ENCODE measurements around the gene CLRN2.

DNA sequence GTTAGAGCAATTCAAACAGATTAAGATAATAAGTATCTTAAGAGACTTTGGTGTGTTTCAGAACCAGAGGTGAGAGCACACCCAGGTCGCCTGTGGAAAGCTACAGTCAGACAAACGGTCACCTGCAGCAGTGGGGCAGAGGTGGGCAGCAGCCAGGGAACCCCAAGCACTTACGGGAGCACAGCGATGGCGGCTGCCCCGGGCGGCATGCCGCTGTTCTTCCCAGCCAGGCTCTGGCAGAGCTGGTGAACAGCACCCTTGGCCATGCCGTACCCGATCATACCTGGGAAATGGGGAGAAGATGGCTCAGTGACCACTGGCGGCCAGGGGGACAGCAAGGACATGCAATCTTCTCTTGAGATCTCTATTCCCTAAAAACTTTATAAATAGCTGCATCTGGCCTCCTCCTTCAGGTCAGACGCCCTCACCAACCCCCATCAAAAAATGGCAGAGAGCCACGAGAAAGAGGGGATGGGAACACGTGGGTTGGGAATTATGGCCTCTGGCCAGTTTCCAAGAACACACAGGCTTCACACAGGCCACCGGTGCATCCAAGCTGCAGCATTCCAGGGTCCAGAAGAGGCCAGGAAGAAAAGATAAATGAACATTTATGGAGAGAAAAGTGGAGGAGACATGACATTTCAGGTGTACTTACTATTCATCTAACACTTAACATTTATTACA lies 22.8 kb upstream of the CLRN2 start:
- TF ChIP-seq, protein P1, sequence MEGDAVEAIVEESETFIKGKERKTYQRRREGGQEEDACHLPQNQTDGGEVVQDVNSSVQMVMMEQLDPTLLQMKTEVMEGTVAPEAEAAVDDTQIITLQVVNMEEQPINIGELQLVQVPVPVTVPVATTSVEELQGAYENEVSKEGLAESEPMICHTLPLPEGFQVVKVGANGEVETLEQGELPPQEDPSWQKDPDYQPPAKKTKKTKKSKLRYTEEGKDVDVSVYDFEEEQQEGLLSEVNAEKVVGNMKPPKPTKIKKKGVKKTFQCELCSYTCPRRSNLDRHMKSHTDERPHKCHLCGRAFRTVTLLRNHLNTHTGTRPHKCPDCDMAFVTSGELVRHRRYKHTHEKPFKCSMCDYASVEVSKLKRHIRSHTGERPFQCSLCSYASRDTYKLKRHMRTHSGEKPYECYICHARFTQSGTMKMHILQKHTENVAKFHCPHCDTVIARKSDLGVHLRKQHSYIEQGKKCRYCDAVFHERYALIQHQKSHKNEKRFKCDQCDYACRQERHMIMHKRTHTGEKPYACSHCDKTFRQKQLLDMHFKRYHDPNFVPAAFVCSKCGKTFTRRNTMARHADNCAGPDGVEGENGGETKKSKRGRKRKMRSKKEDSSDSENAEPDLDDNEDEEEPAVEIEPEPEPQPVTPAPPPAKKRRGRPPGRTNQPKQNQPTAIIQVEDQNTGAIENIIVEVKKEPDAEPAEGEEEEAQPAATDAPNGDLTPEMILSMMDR (conservative IDR thresholded peaks at IDR 0.05 in 1 of 2, IDR thresholded peaks at IDR 0.05 in 1 of 2; ENCODE audit: extremely low read depth in 1 of 2, insufficient read depth in 1 of 2, low read depth in 1 of 2, low read length in 2 of 2), result no peak
- no peak for TF ChIP-seq EZH2 (IDR thresholded peaks at IDR 0.05; ENCODE audit: borderline replicate concordance, low read length)

Data from mammary epithelial cell (primary cell).